T-helper 2 cell treated with Interferon-gamma antibody and Interleukin-4, amounts not matched to agents 5 μg/mL and 100 μg/mL, for 36 hours (primary cell): ENCODE measurements around the gene TNS3.

Source experiments
- DNase-seq: peaks from one replicate; pipeline ENCODE4 v3.0.0; 2021; ENCODE audit warnings: low spot score
- H3K27ac Mint-ChIP-seq: one replicate; pipeline ENCODE4 v1.8.0; 2021; ENCODE audit warnings: mild to moderate bottlenecking, mixed read lengths
- H3K27me3 Mint-ChIP-seq: one replicate; pipeline ENCODE4 v1.8.0; 2021; ENCODE audit warnings: low read depth, mixed read lengths
- H3K36me3 Mint-ChIP-seq: one replicate; pipeline ENCODE4 v1.8.0; 2021; ENCODE audit warnings: low read depth, mixed read lengths
- H3K4me1 Mint-ChIP-seq: one replicate; pipeline ENCODE4 v1.8.0; 2021; ENCODE audit warnings: low read depth, mixed read lengths
- H3K4me3 Mint-ChIP-seq: one replicate; pipeline ENCODE4 v1.8.0; 2022; ENCODE audit warnings: mild to moderate bottlenecking, moderate library complexity, mixed read lengths
- H3K9me3 Mint-ChIP-seq: one replicate; pipeline ENCODE4 v1.8.0; 2021; ENCODE audit warnings: mixed read lengths

TNS3 gene

GRCh38 chr7:47513741-47514241, 68.1 kb downstream of the TNS3 start:
- H3K4me3 Mint-ChIP-seq, result no peak overlapping the region
- no peaks in the 10 kb centered on the region for H3K9me3 Mint-ChIP-seq
- no peaks in the 10 kb centered on the region for H3K36me3 Mint-ChIP-seq
- no peak for DNase-seq
- H3K27me3 Mint-ChIP-seq, result no peaks in the 10 kb centered on the region
- no peaks in the 10 kb centered on the region for H3K4me1 Mint-ChIP-seq
- H3K27ac Mint-ChIP-seq, result no peak overlapping the region

- no peak for DNase-seq
- Mint-ChIP-seq H3K36me3 (no peaks in the 10 kb centered on the region), H3K9me3 (no peaks in the 10 kb centered on the region), H3K27me3 (no peaks in the 10 kb centered on the region), H3K4me1 (no peaks in the 10 kb centered on the region), H3K4me3 (no peak overlapping the region), H3K27ac (no peak overlapping the region)
These were observed 69.3 kb downstream of the TNS3 start for GRCh38 chr7:47512481-47513176.

GRCh38 chr7:47511699-47512370, 70.1 kb downstream of the TNS3 start:
- H3K4me3 Mint-ChIP-seq, result no peak overlapping the region
- H3K27me3 Mint-ChIP-seq, result no peaks in the 10 kb centered on the region
- no peaks in the 10 kb centered on the region for H3K36me3 Mint-ChIP-seq
- H3K9me3 Mint-ChIP-seq, result no peaks in the 10 kb centered on the region
- H3K4me1 Mint-ChIP-seq, result no peaks in the 10 kb centered on the region
- no peak for DNase-seq
- H3K27ac Mint-ChIP-seq, result no peak overlapping the region

GRCh38 chr7:47510786-47511185, 71.1 kb downstream of the TNS3 start:
- no peak for DNase-seq
- H3K27ac Mint-ChIP-seq, result no peak overlapping the region
- no peaks in the 10 kb centered on the region for H3K36me3 Mint-ChIP-seq

GRCh38 chr7:47510192-47510591, 71.7 kb downstream of the TNS3 start:
- Mint-ChIP-seq H3K4me3 (no peak overlapping the region), H3K36me3 (no peaks in the 10 kb centered on the region)

More at GRCh38 chr7:47510786-47511185, 71.1 kb downstream of the TNS3 start:
- H3K27me3 Mint-ChIP-seq, result no peaks in the 10 kb centered on the region
- no peaks in the 10 kb centered on the region for H3K9me3 Mint-ChIP-seq
- H3K4me1 Mint-ChIP-seq, result no peaks in the 10 kb centered on the region
- H3K4me3 Mint-ChIP-seq, result no peak overlapping the region

GRCh38 chr7:47509571-47509970, 72.3 kb downstream of the TNS3 start:
- Mint-ChIP-seq H3K27ac (no peak overlapping the region), H3K36me3 (no peaks in the 10 kb centered on the region)

More at GRCh38 chr7:47510192-47510591, 71.7 kb downstream of the TNS3 start:
- DNase-seq, result no peak
- no peak overlapping the region for H3K27ac Mint-ChIP-seq
- H3K9me3 Mint-ChIP-seq, result no peaks in the 10 kb centered on the region
- H3K27me3 Mint-ChIP-seq, result no peaks in the 10 kb centered on the region
- H3K4me1 Mint-ChIP-seq, result no peaks in the 10 kb centered on the region

GRCh38 chr7:47508389-47509380, 73.2 kb downstream of the TNS3 start:
- Mint-ChIP-seq H3K27ac (no peak overlapping the region), H3K4me3 (no peak overlapping the region), H3K9me3 (no peaks in the 10 kb centered on the region), H3K4me1 (no peaks in the 10 kb centered on the region), H3K27me3 (no peaks in the 10 kb centered on the region), H3K36me3 (no peaks in the 10 kb centered on the region)
- no peak for DNase-seq

More at GRCh38 chr7:47509571-47509970, 72.3 kb downstream of the TNS3 start:
- H3K9me3 Mint-ChIP-seq, result no peaks in the 10 kb centered on the region
- no peaks in the 10 kb centered on the region for H3K4me1 Mint-ChIP-seq
- DNase-seq, result no peak
- H3K27me3 Mint-ChIP-seq, result no peaks in the 10 kb centered on the region
- no peak overlapping the region for H3K4me3 Mint-ChIP-seq

- Mint-ChIP-seq H3K4me3 (no peak overlapping the region), H3K36me3 (no peaks in the 10 kb centered on the region), H3K27me3 (no peaks in the 10 kb centered on the region), H3K4me1 (no peaks in the 10 kb centered on the region), H3K27ac (no peak overlapping the region), H3K9me3 (no peaks in the 10 kb centered on the region)
- no peak for DNase-seq
These were observed 74.4 kb downstream of the TNS3 start for GRCh38 chr7:47507522-47507921.

- Mint-ChIP-seq H3K36me3 (no peaks in the 10 kb centered on the region), H3K27ac (no peak overlapping the region), H3K27me3 (no peaks in the 10 kb centered on the region), H3K9me3 (no peaks in the 10 kb centered on the region), H3K4me1 (no peaks in the 10 kb centered on the region), H3K4me3 (no peak overlapping the region)
- DNase-seq, result no peak
These were observed 75.2 kb downstream of the TNS3 start for GRCh38 chr7:47506382-47507339.

- no peaks in the 10 kb centered on the region for H3K27me3 Mint-ChIP-seq
- H3K4me3 Mint-ChIP-seq, result no peak overlapping the region
- H3K36me3 Mint-ChIP-seq, result no peaks in the 10 kb centered on the region
These were observed 76.5 kb downstream of the TNS3 start for GRCh38 chr7:47505312-47506007.

GRCh38 chr7:47504551-47505311, 77.2 kb downstream of the TNS3 start:
- no peak for DNase-seq
- no peaks in the 10 kb centered on the region for H3K27me3 Mint-ChIP-seq
- no peaks in the 10 kb centered on the region for H3K4me1 Mint-ChIP-seq
- no peak overlapping the region for H3K4me3 Mint-ChIP-seq
- no peaks in the 10 kb centered on the region for H3K9me3 Mint-ChIP-seq
- H3K27ac Mint-ChIP-seq, result no peak overlapping the region
- no peaks in the 10 kb centered on the region for H3K36me3 Mint-ChIP-seq

More at GRCh38 chr7:47505312-47506007, 76.5 kb downstream of the TNS3 start:
- Mint-ChIP-seq H3K4me1 (no peaks in the 10 kb centered on the region), H3K27ac (no peak overlapping the region), H3K9me3 (no peaks in the 10 kb centered on the region)
- DNase-seq, result no peak

- Mint-ChIP-seq H3K27me3 (no peaks in the 10 kb centered on the region), H3K4me1 (no peaks in the 10 kb centered on the region), H3K4me3 (no peak overlapping the region), H3K27ac (no peak overlapping the region), H3K36me3 (no peaks in the 10 kb centered on the region), H3K9me3 (no peaks in the 10 kb centered on the region)
- DNase-seq, result no peak
These were observed 78.6 kb downstream of the TNS3 start for GRCh38 chr7:47503281-47503680.
